HUES6 (cell line): Measurements from ENCODE around the gene USP17L19.
"Not testable (repeated sequence)": the region's sequence is repeated elsewhere in the genome, so short reads cannot be mapped to it uniquely, and the experiment has no call there.

Experiments
- H3K27ac ChIP-seq: 2 replicates; pipeline ENCODE4 v1.7.0; 2013; ENCODE audit warnings: low read depth, mild to moderate bottlenecking, low read length, inconsistent platforms
- H3K27me3 ChIP-seq: 2 replicates; pipeline ENCODE4 v1.6.1; 2013; ENCODE audit warnings: low read length; ENCODE audit not compliant: control insufficient read depth, insufficient read depth
- H3K36me3 ChIP-seq: 2 replicates; pipeline ENCODE4 v1.6.1; 2013; ENCODE audit warnings: low read length; ENCODE audit not compliant: control insufficient read depth, insufficient read depth
- H3K4me1 ChIP-seq: 2 replicates; pipeline ENCODE4 v1.6.1; 2013; ENCODE audit warnings: low read length; ENCODE audit not compliant: control insufficient read depth, insufficient read depth
- H3K4me3 ChIP-seq: 2 replicates; pipeline ENCODE4 v1.5.1; 2013; ENCODE audit warnings: low read depth, low read length
- H3K9ac ChIP-seq: one replicate; pipeline ENCODE4 v1.6.1; 2013; ENCODE audit warnings: mild to moderate bottlenecking, low read length
- H3K9me3 ChIP-seq: 2 replicates; pipeline ENCODE4 v1.6.1; 2013; ENCODE audit warnings: low read depth, low read length; ENCODE audit not compliant: control insufficient read depth, insufficient read depth

Gene USP17L19

GRCh38 chr4:9253078-9253477 is at the start of gene USP17L19:
TSS of gene USP17L19 (plus strand) at chr4:9253378. CDS start at chr4:9253378, 0 bp downstream.
- H3K4me1 ChIP-seq, H3K4me3 ChIP-seq, H3K36me3 ChIP-seq, H3K9me3 ChIP-seq, H3K9ac ChIP-seq, H3K27me3 ChIP-seq, H3K27ac ChIP-seq: not testable (repeated sequence)

- H3K9me3 ChIP-seq, H3K4me3 ChIP-seq, H3K27me3 ChIP-seq, H3K27ac ChIP-seq, H3K9ac ChIP-seq, H3K36me3 ChIP-seq, H3K4me1 ChIP-seq: not testable (repeated sequence)
These were observed 42.8 kb upstream of the USP17L19 start, which contains the start of gene USP17L10 for GRCh38 chr4:9210357-9210756. TSS of gene USP17L10 (plus strand) at chr4:9210657. CDS start at chr4:9210657, 0 bp downstream.

GRCh38 chr4:9214701-9215100 is 38.5 kb upstream of the USP17L19 start:
- not testable (repeated sequence) for H3K4me3 ChIP-seq, H3K9me3 ChIP-seq, H3K36me3 ChIP-seq, H3K4me1 ChIP-seq, H3K27ac ChIP-seq, H3K9ac ChIP-seq, H3K27me3 ChIP-seq

- not testable (repeated sequence) for H3K27ac ChIP-seq, H3K27me3 ChIP-seq, H3K4me3 ChIP-seq, H3K4me1 ChIP-seq, H3K9ac ChIP-seq, H3K9me3 ChIP-seq, H3K36me3 ChIP-seq
These were observed 38.1 kb upstream of the USP17L19 start, which contains the start of gene USP17L11 for GRCh38 chr4:9215105-9215504. TSS of gene USP17L11 (plus strand) at chr4:9215405. CDS start at chr4:9215405, 0 bp downstream.

- H3K9me3 ChIP-seq, H3K36me3 ChIP-seq, H3K4me3 ChIP-seq, H3K9ac ChIP-seq, H3K4me1 ChIP-seq, H3K27me3 ChIP-seq, H3K27ac ChIP-seq: not testable (repeated sequence)
These were observed 33.3 kb upstream of the USP17L19 start, which contains the start of gene USP17L12 for GRCh38 chr4:9219852-9220251. TSS of gene USP17L12 (plus strand) at chr4:9220152. CDS start at chr4:9220152, 0 bp downstream.

GRCh38 chr4:9224596-9224995 is 28.6 kb upstream of the USP17L19 start, which contains the start of gene USP17L13:
TSS of gene USP17L13 (plus strand) at chr4:9224896. CDS start at chr4:9224896, 0 bp downstream.
- not testable (repeated sequence) for H3K4me1 ChIP-seq, H3K9me3 ChIP-seq, H3K36me3 ChIP-seq, H3K27me3 ChIP-seq, H3K4me3 ChIP-seq, H3K9ac ChIP-seq, H3K27ac ChIP-seq

- H3K4me3 ChIP-seq, H3K9me3 ChIP-seq, H3K4me1 ChIP-seq, H3K36me3 ChIP-seq, H3K27ac ChIP-seq, H3K27me3 ChIP-seq, H3K9ac ChIP-seq: not testable (repeated sequence)
These were observed 22.9 kb upstream of the USP17L19 start for GRCh38 chr4:9230249-9230648.

GRCh38 chr4:9234085-9234484 is 19.1 kb upstream of the USP17L19 start, which contains the start of gene USP17L15:
TSS of gene USP17L15 (plus strand) at chr4:9234385. CDS start at chr4:9234385, 0 bp downstream.
- not testable (repeated sequence) for H3K27ac ChIP-seq, H3K9me3 ChIP-seq, H3K4me3 ChIP-seq, H3K9ac ChIP-seq, H3K4me1 ChIP-seq, H3K36me3 ChIP-seq, H3K27me3 ChIP-seq

- H3K27me3 ChIP-seq, H3K9me3 ChIP-seq: not testable (repeated sequence)
These were observed 14.7 kb upstream of the USP17L19 start for GRCh38 chr4:9238461-9238860.

GRCh38 chr4:9243579-9243978 is 9.6 kb upstream of the USP17L19 start, which contains the start of gene USP17L17:
TSS of gene USP17L17 (plus strand) at chr4:9243879. CDS start at chr4:9243879, 0 bp downstream.
- not testable (repeated sequence) for H3K9ac ChIP-seq, H3K4me1 ChIP-seq, H3K36me3 ChIP-seq, H3K9me3 ChIP-seq, H3K27me3 ChIP-seq, H3K4me3 ChIP-seq, H3K27ac ChIP-seq

More at GRCh38 chr4:9238461-9238860, 14.7 kb upstream of the USP17L19 start:
- not testable (repeated sequence) for H3K4me1 ChIP-seq, H3K9ac ChIP-seq, H3K36me3 ChIP-seq, H3K4me3 ChIP-seq, H3K27ac ChIP-seq

- not testable (repeated sequence) for H3K9me3 ChIP-seq, H3K36me3 ChIP-seq, H3K4me1 ChIP-seq, H3K27me3 ChIP-seq, H3K9ac ChIP-seq, H3K4me3 ChIP-seq, H3K27ac ChIP-seq
These were observed 5.1 kb upstream of the USP17L19 start, which contains the start of gene USP17L18 for GRCh38 chr4:9247953-9248680. TSS of gene USP17L18 (plus strand) at chr4:9248630. CDS start at chr4:9248630, 0 bp downstream.
